ENCODE results near the gene CXCL10. TPM values are rescaled to one million over a fixed set of nuclear protein-coding genes. Genes with fewer than 3 reads are reported as not detected.
"Not testable (repeated sequence)": the region's sequence is repeated elsewhere in the genome, so short reads cannot be mapped to it uniquely, and the experiment has no call there.

The CXCL10 gene
- total RNA-seq, 1 donor from 2014 or later = not detected

- H3K27me3 Mint-ChIP-seq (ENCODE audit: insufficient read depth, low read depth); H3K9me3 Mint-ChIP-seq; H3K4me3 ChIP-seq; H3F3A ChIP-seq (ENCODE audit: low read depth); H3K4me2 ChIP-seq; H3K79me2 ChIP-seq (ENCODE audit: low read depth); H2AFZ ChIP-seq (replicated peaks); H3K9me3 ChIP-seq (ENCODE audit: low read depth); H3K27ac Mint-ChIP-seq; DNase-seq (ENCODE audit: low spot score); H3K4me1 Mint-ChIP-seq; H3K27me3 ChIP-seq; H4K20me1 ChIP-seq (ENCODE audit: low read depth); H3K9ac ChIP-seq; H3K27ac ChIP-seq; H3K4me1 ChIP-seq; H3K36me3 Mint-ChIP-seq; H3K36me3 ChIP-seq; H3K4me3 Mint-ChIP-seq: not testable (repeated sequence)
Measured at GRCh38 chr4:76042241-76042998, 19.1 kb upstream of the CXCL10 start.

GRCh38 chr4:76036855-76037254 lies 13.6 kb upstream of the CXCL10 start:
- no peak overlapping the region for H3K4me3 ChIP-seq
- H3K27me3 ChIP-seq = no peaks in the 10 kb centered on the region
- no peak overlapping the region for H2AFZ ChIP-seq (replicated peaks)
- Mint-ChIP-seq H3K27me3 (ENCODE audit: insufficient read depth, low read depth) (no peaks in the 10 kb centered on the region), H3K4me3 (no peak overlapping the region), H3K4me1 (no peaks in the 10 kb centered on the region), H3K9me3 (no peaks in the 10 kb centered on the region), H3K36me3 (no peaks in the 10 kb centered on the region), H3K27ac (no peak overlapping the region)
- DNase-seq (ENCODE audit: low spot score) = no peak
- TF ChIP-seq EZH2phosphoT487 (IDR thresholded peaks at IDR 0.05) (no peak), CTCF (IDR thresholded peaks at IDR 0.05) (no peak), EZH2 (IDR thresholded peaks at IDR 0.05) (no peak)
- H3K9me3 ChIP-seq (ENCODE audit: low read depth) = no peaks in the 10 kb centered on the region
- H3K27ac ChIP-seq = no peak overlapping the region
- H4K20me1 ChIP-seq (ENCODE audit: low read depth) = no peaks in the 10 kb centered on the region
- no peaks in the 10 kb centered on the region for H3K36me3 ChIP-seq
- no peaks in the 10 kb centered on the region for H3F3A ChIP-seq (ENCODE audit: low read depth)
- H3K79me2 ChIP-seq (ENCODE audit: low read depth) = no peaks in the 10 kb centered on the region
- H3K4me2 ChIP-seq = no peak overlapping the region
- H3K9ac ChIP-seq = no peak overlapping the region
- no peaks in the 10 kb centered on the region for H3K4me1 ChIP-seq

- Mint-ChIP-seq H3K27me3 (ENCODE audit: insufficient read depth, low read depth) (no peaks in the 10 kb centered on the region), H3K9me3 (no peaks in the 10 kb centered on the region), H3K27ac (no peak within 1 kb of the TSS), H3K4me1 (no peaks in the 10 kb centered on the region), H3K4me3 (no peak within 1 kb of the TSS), H3K36me3 (no peaks in the 10 kb centered on the region)
- Histone ChIP-seq H3K4me3 (no peak within 1 kb of the TSS), H4K20me1 (ENCODE audit: low read depth) (no peaks in the 10 kb centered on the region), H3K79me2 (ENCODE audit: low read depth) (no peaks in the 10 kb centered on the region), H3K9ac (no peak within 1 kb of the TSS), H3K4me2 (no peak within 1 kb of the TSS), H3K9me3 (ENCODE audit: low read depth) (no peaks in the 10 kb centered on the region), H3K27me3 (no peaks in the 10 kb centered on the region), H3K36me3 (no peaks in the 10 kb centered on the region), H3F3A (ENCODE audit: low read depth) (no peaks in the 10 kb centered on the region), H3K27ac (no peak within 1 kb of the TSS), H2AFZ (replicated peaks) (no peak within 1 kb of the TSS), H3K4me1 (no peaks in the 10 kb centered on the region)
- TF ChIP-seq CTCF (IDR thresholded peaks at IDR 0.05) = no peak
- no peak for TF ChIP-seq EZH2phosphoT487 (IDR thresholded peaks at IDR 0.05)
- DNase-seq (ENCODE audit: low spot score) = no peak
Measured at GRCh38 chr4:76035799-76036380, 12.6 kb upstream of the CXCL10 start, which contains the start of gene CXCL11. Gene CXCL11, minus strand, starts transcription at chr4:76036070. Its CDS starts 83 bp downstream, at chr4:76035987.

GRCh38 chr4:76035141-76035540 lies 11.8 kb upstream of the CXCL10 start:
- Histone ChIP-seq H3K79me2 (ENCODE audit: low read depth) (no peaks in the 10 kb centered on the region), H3K36me3 (no peaks in the 10 kb centered on the region), H3K9ac (no peak overlapping the region), H4K20me1 (ENCODE audit: low read depth) (no peaks in the 10 kb centered on the region), H3K27me3 (no peaks in the 10 kb centered on the region), H3K4me1 (no peaks in the 10 kb centered on the region), H3K4me2 (no peak overlapping the region), H3K27ac (no peak overlapping the region), H3K4me3 (no peak overlapping the region), H3K9me3 (ENCODE audit: low read depth) (no peaks in the 10 kb centered on the region), H3F3A (ENCODE audit: low read depth) (no peaks in the 10 kb centered on the region), H2AFZ (replicated peaks) (no peak overlapping the region)
- no peak for DNase-seq (ENCODE audit: low spot score)
- no peak overlapping the region for H3K4me3 Mint-ChIP-seq
- no peaks in the 10 kb centered on the region for H3K9me3 Mint-ChIP-seq
- TF ChIP-seq EZH2phosphoT487 (IDR thresholded peaks at IDR 0.05) = no peak
- TF ChIP-seq CTCF (IDR thresholded peaks at IDR 0.05) = no peak
- TF ChIP-seq EZH2 (IDR thresholded peaks at IDR 0.05) = no peak
- H3K27ac Mint-ChIP-seq = no peak overlapping the region
- H3K36me3 Mint-ChIP-seq = no peaks in the 10 kb centered on the region
- H3K4me1 Mint-ChIP-seq = no peaks in the 10 kb centered on the region
- H3K27me3 Mint-ChIP-seq (ENCODE audit: insufficient read depth, low read depth) = no peaks in the 10 kb centered on the region

All from neural progenitor cell (in vitro differentiated cells).